GM18505 (cell line): Measurements from ENCODE around the gene CACNA1F.

Experiments
- ATAC-seq: cut with Tn5 transposase; IDR thresholded peaks from one replicate; pipeline ENCODE4 v1.9.1; 2021; ENCODE audit not compliant: unreplicated experiment
- POLR2A ChIP-seq: IDR thresholded peaks from 4 replicates; pipeline ENCODE4 v1.6.1; 2011; ENCODE audit warnings: borderline replicate concordance; ENCODE audit not compliant: insufficient read depth, insufficient read length; ENCODE audit errors: extremely low read depth

CACNA1F gene

GRCh38 chrX:49233176-49233575, at the start of gene CACNA1F:
Gene CACNA1F (minus strand): TSS chrX:49233340. CDS start chrX:49233309, 31 bp downstream.
- TF ChIP-seq POLR2A: no peak
- ATAC-seq: no peak

- ATAC-seq: no peak
- TF ChIP-seq POLR2A: no peak
Measured at GRCh38 chrX:49282647-49283011, 49.5 kb upstream of the CACNA1F start.

GRCh38 chrX:49278081-49278480, 44.9 kb upstream of the CACNA1F start:
- no peak for TF ChIP-seq POLR2A
- ATAC-seq: no peak

- ATAC-seq: no peak
Measured at GRCh38 chrX:49277535-49277830, 44.3 kb upstream of the CACNA1F start.

GRCh38 chrX:49276671-49277534, 43.8 kb upstream of the CACNA1F start:
- no peak for ATAC-seq
- no peak for TF ChIP-seq POLR2A

More at GRCh38 chrX:49277535-49277830, 44.3 kb upstream of the CACNA1F start:
- TF ChIP-seq POLR2A: no peak

- no peak for ATAC-seq
- no peak for TF ChIP-seq POLR2A
Measured at GRCh38 chrX:49276207-49276606, 43.1 kb upstream of the CACNA1F start.

GRCh38 chrX:49273181-49273727, 40.1 kb upstream of the CACNA1F start:
- no peak for TF ChIP-seq POLR2A
- no peak for ATAC-seq

- no peak for TF ChIP-seq POLR2A
- ATAC-seq: no peak
Measured at GRCh38 chrX:49272421-49272820, 39.3 kb upstream of the CACNA1F start.

GRCh38 chrX:49271341-49271740, 38.2 kb upstream of the CACNA1F start:
- ATAC-seq: no peak
- peak; percentile 20 for TF ChIP-seq POLR2A

GRCh38 chrX:49270249-49270921, 37.2 kb upstream of the CACNA1F start:
- no peak for TF ChIP-seq POLR2A

GRCh38 chrX:49269767-49270248, 36.7 kb upstream of the CACNA1F start, which contains the start of gene PPP1R3F:
Gene PPP1R3F (plus strand): TSS chrX:49269793. CDS start chrX:49269870, 77 bp downstream.
- no peak for TF ChIP-seq POLR2A
- peak; percentile 30 for ATAC-seq

More at GRCh38 chrX:49270249-49270921, 37.2 kb upstream of the CACNA1F start:
- ATAC-seq: no peak

GRCh38 chrX:49269010-49269766, 36.0 kb upstream of the CACNA1F start:
- TF ChIP-seq POLR2A: peak; percentile 85
- peak; percentile 81 for ATAC-seq

GRCh38 chrX:49268702-49269009, 35.5 kb upstream of the CACNA1F start:
- no peak for TF ChIP-seq POLR2A
- no peak for ATAC-seq

- TF ChIP-seq POLR2A: no peak
Measured at GRCh38 chrX:49266523-49267445, 33.6 kb upstream of the CACNA1F start.

More at GRCh38 chrX:49266523-49267445, 33.6 kb upstream of the CACNA1F start:
- ATAC-seq: no peak
